Neural cell (in vitro differentiated cells): Measurements from ENCODE around the gene BCAS1. TPM values are rescaled to one million over a fixed set of nuclear protein-coding genes. Genes with fewer than 3 reads are reported as not detected.

Experiments used
- H2AFZ ChIP-seq: fragments of 200-600, 300-800 bp; sonication (generic), shearing (Covaris generic); 2 replicates; pipeline ENCODE4 v1.6.0; 2014; ENCODE audit warnings: low read depth, mild to moderate bottlenecking, antibody characterized with exemption, low read length, moderate library complexity
- H3F3A ChIP-seq: fragments of 200-600 bp; shearing (Covaris generic); 2 replicates; pipeline ENCODE4 v1.6.1; 2016; ENCODE audit warnings: mild to moderate bottlenecking, moderate library complexity, mixed read lengths, antibody characterized with exemption, low read length; ENCODE audit not compliant: insufficient read depth, poor library complexity, severe bottlenecking
- H3K27ac ChIP-seq: fragments of 200-600, 300-800 bp; sonication (generic), shearing (Covaris generic); 2 replicates; pipeline ENCODE4 v1.5.1; 2014; ENCODE audit warnings: mild to moderate bottlenecking, low read length, moderate library complexity
- H3K27me3 ChIP-seq: fragments of 300-800, 200-600 bp; sonication (generic), shearing (Covaris generic); 2 replicates; pipeline ENCODE4 v1.6.0; 2014; ENCODE audit warnings: mild to moderate bottlenecking, low read depth, low read length, moderate library complexity; ENCODE audit not compliant: insufficient read depth
- H3K36me3 ChIP-seq: fragments of 300-800, 200-600 bp; sonication (generic), shearing (Covaris generic); 2 replicates; pipeline ENCODE4 v1.5.1; 2014; ENCODE audit warnings: mild to moderate bottlenecking, antibody characterized with exemption, low read length, moderate library complexity; ENCODE audit not compliant: insufficient read depth
- H3K4me2 ChIP-seq: fragments of 300-800, 200-600 bp; sonication (generic), shearing (Covaris generic); 2 replicates; pipeline ENCODE4 v1.6.0; 2014; ENCODE audit warnings: mild to moderate bottlenecking, low read length
- H3K4me3 ChIP-seq: fragments of 300-800, 200-600 bp; sonication (generic), shearing (Covaris generic); 2 replicates; pipeline ENCODE4 v1.5.1; 2014; ENCODE audit warnings: mild to moderate bottlenecking, low read length, moderate library complexity
- H3K79me2 ChIP-seq: fragments of 200-600 bp; shearing (Covaris generic); replicated peaks from 2 replicates; pipeline ENCODE4 v1.6.0; 2014; ENCODE audit warnings: mild to moderate bottlenecking, low read length, moderate library complexity; ENCODE audit not compliant: insufficient read depth
- H3K9ac ChIP-seq: fragments of 300-800, 200-600 bp; sonication (generic), shearing (Covaris generic); 2 replicates; pipeline ENCODE4 v1.6.1; 2016; ENCODE audit warnings: mild to moderate bottlenecking, low read length, mixed read lengths
- H3K9me2 ChIP-seq: fragments of 200-600 bp; shearing (Covaris generic); 2 replicates; pipeline ENCODE4 v1.6.1; 2016; ENCODE audit warnings: mild to moderate bottlenecking, low read length, mixed read lengths; ENCODE audit not compliant: insufficient read depth
- H3K9me3 ChIP-seq: fragments of 200-600, 300-800 bp; sonication (generic), shearing (Covaris generic); 2 replicates; pipeline ENCODE4 v1.6.1; 2016; ENCODE audit warnings: mild to moderate bottlenecking, mixed run types, low read length, moderate library complexity, mixed read lengths
- H4K20me1 ChIP-seq: fragments of 200-600 bp; shearing (Covaris generic); 2 replicates; pipeline ENCODE4 v1.6.1; 2016; ENCODE audit warnings: mild to moderate bottlenecking, mixed run types; ENCODE audit not compliant: insufficient read depth
- EP300 ChIP-seq: fragments of 450-650 bp; conservative IDR thresholded peaks from 2 replicates; pipeline ENCODE4 v1.6.1; 2014; ENCODE audit warnings: antibody characterized with exemption, mild to moderate bottlenecking, moderate library complexity; ENCODE audit not compliant: poor library complexity, severe bottlenecking
- EZH2 ChIP-seq: fragments of 200-600, 300-800 bp; shearing (Covaris generic), sonication (generic); IDR thresholded peaks from 2 replicates; pipeline ENCODE4 v1.6.1; 2014; ENCODE audit warnings: antibody characterized with exemption, low read length, borderline replicate concordance, mild to moderate bottlenecking; ENCODE audit not compliant: insufficient read depth, poor library complexity, severe bottlenecking
- MXI1 ChIP-seq: fragments of 450-650 bp; conservative IDR thresholded peaks from 2 replicates; pipeline ENCODE4 v1.6.1; 2014; ENCODE audit warnings: antibody characterized with exemption, mild to moderate bottlenecking; ENCODE audit not compliant: poor library complexity, severe bottlenecking
- POLR2AphosphoS5 ChIP-seq: IDR thresholded peaks from 2 replicates; pipeline ENCODE4 v1.6.1; 2012
- RAD21 ChIP-seq: fragments of 450-650 bp; conservative IDR thresholded peaks from 2 replicates; pipeline ENCODE4 v1.6.1; 2014; ENCODE audit warnings: antibody characterized with exemption, mild to moderate bottlenecking, moderate library complexity
- SMC3 ChIP-seq: fragments of 450-650 bp; conservative IDR thresholded peaks from 2 replicates; pipeline ENCODE4 v1.6.1; 2014; ENCODE audit warnings: antibody characterized with exemption, mild to moderate bottlenecking, moderate library complexity; ENCODE audit not compliant: poor library complexity
- TAF1 ChIP-seq: IDR thresholded peaks from 2 replicates; pipeline ENCODE4 v1.6.1; 2012; ENCODE audit warnings: low read depth
- polyA plus RNA-seq: library from polyadenylated mRNA; depleted of rRNA; stranded (reverse); fragments of >200 nt; gene quantifications from 2 replicates; pipeline ENCODE4 v1.2.3, GENCODE V29; 2014
- TF ChIP-seq, protein P1 (sequence below): fragments of 450-650 bp; IDR thresholded peaks from 2 replicates; pipeline ENCODE4 v1.5.1; 2014; ENCODE audit warnings: antibody characterized with exemption, mild to moderate bottlenecking, moderate library complexity; ENCODE audit not compliant: poor library complexity, severe bottlenecking
- TF ChIP-seq, protein P2 (sequence below): IDR thresholded peaks from 2 replicates; pipeline ENCODE4 v1.6.1; 2012; ENCODE audit warnings: borderline replicate concordance

Gene BCAS1
- polyA plus RNA-seq, 1 donor from 2014 or later: not detected

DNA sequence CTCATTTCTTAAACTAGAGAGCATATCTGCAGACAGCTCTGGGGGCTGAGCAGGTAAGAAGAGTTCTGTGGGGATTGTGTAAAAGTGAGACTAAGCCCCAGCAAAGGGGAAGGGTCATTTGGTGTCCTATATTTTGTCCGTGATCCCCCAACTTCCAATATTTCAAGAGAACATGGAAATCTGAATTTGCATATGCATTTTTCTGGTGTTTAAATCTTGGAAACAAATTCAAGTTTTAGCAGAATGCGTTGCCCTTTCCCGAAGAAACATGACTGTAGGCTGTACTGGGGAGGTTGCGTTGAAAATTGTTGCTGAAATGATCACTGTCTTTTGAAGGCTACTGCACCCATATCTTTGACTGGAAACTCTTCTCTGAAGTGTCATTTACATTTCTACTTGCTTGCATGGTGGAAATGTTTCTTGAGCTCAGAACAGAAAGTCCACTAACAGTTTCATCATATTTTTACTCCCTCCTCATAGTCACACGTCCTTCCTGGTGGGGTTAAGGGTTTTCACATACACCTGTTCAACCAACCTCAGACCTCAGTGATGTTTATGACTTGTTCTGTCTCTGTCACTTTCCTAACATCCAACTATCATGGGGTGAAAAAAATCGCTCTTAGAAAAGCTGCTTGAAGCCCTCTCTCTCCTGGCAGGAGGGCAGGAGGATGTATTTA lies 140.3 kb downstream of the BCAS1 start:
- H3K9me3 ChIP-seq: no peaks in the 10 kb centered on the region
- TF ChIP-seq MXI1: no peak
- TF ChIP-seq, protein P1, sequence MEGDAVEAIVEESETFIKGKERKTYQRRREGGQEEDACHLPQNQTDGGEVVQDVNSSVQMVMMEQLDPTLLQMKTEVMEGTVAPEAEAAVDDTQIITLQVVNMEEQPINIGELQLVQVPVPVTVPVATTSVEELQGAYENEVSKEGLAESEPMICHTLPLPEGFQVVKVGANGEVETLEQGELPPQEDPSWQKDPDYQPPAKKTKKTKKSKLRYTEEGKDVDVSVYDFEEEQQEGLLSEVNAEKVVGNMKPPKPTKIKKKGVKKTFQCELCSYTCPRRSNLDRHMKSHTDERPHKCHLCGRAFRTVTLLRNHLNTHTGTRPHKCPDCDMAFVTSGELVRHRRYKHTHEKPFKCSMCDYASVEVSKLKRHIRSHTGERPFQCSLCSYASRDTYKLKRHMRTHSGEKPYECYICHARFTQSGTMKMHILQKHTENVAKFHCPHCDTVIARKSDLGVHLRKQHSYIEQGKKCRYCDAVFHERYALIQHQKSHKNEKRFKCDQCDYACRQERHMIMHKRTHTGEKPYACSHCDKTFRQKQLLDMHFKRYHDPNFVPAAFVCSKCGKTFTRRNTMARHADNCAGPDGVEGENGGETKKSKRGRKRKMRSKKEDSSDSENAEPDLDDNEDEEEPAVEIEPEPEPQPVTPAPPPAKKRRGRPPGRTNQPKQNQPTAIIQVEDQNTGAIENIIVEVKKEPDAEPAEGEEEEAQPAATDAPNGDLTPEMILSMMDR: no peak
- TF ChIP-seq EZH2: no peak
- TF ChIP-seq SMC3: no peak
- no peak for TF ChIP-seq TAF1
- TF ChIP-seq, protein P2, sequence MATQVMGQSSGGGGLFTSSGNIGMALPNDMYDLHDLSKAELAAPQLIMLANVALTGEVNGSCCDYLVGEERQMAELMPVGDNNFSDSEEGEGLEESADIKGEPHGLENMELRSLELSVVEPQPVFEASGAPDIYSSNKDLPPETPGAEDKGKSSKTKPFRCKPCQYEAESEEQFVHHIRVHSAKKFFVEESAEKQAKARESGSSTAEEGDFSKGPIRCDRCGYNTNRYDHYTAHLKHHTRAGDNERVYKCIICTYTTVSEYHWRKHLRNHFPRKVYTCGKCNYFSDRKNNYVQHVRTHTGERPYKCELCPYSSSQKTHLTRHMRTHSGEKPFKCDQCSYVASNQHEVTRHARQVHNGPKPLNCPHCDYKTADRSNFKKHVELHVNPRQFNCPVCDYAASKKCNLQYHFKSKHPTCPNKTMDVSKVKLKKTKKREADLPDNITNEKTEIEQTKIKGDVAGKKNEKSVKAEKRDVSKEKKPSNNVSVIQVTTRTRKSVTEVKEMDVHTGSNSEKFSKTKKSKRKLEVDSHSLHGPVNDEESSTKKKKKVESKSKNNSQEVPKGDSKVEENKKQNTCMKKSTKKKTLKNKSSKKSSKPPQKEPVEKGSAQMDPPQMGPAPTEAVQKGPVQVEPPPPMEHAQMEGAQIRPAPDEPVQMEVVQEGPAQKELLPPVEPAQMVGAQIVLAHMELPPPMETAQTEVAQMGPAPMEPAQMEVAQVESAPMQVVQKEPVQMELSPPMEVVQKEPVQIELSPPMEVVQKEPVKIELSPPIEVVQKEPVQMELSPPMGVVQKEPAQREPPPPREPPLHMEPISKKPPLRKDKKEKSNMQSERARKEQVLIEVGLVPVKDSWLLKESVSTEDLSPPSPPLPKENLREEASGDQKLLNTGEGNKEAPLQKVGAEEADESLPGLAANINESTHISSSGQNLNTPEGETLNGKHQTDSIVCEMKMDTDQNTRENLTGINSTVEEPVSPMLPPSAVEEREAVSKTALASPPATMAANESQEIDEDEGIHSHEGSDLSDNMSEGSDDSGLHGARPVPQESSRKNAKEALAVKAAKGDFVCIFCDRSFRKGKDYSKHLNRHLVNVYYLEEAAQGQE: no peak
- no peak for TF ChIP-seq EP300
- no peak for TF ChIP-seq RAD21
- TF ChIP-seq POLR2AphosphoS5: no peak
- H3K79me2 ChIP-seq: no peaks in the 10 kb centered on the region
- H3K36me3 ChIP-seq: no peaks in the 10 kb centered on the region
- H4K20me1 ChIP-seq: no peaks in the 10 kb centered on the region
- H3K9me2 ChIP-seq: no peaks in the 10 kb centered on the region
- no peak overlapping the region for H3K9ac ChIP-seq
- H3K4me2 ChIP-seq: no peak overlapping the region
- no peak overlapping the region for H3K4me3 ChIP-seq
- no peaks in the 10 kb centered on the region for H3K27me3 ChIP-seq
- no peaks in the 10 kb centered on the region for H3F3A ChIP-seq
- no peak overlapping the region for H2AFZ ChIP-seq
- H3K27ac ChIP-seq: no peak overlapping the region

DNA sequence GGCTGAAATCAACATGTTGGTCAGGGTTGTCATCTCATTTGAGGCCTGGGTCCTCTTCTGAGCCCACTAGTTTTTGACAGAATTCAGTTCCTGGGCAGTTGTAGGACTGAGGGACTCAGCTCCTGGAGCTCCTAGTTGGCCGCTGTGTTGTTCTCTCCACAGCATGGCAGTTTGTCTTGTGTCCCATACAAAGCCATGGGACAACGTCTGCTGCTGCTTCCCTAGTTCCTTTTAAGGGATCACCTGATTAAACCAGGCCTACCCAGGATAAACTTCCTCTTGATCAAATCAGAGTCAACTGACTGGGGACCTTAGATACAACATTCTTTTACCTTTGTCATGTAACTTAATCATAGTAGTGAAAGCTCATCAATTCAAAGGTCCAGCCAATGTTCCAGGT lies 141.0 kb downstream of the BCAS1 start:
- Histone ChIP-seq H3F3A (no peaks in the 10 kb centered on the region), H3K9me2 (no peaks in the 10 kb centered on the region), H3K27ac (no peak overlapping the region), H3K9ac (no peak overlapping the region), H3K4me3 (no peak overlapping the region), H3K4me2 (no peak overlapping the region), H3K9me3 (no peaks in the 10 kb centered on the region), H3K36me3 (no peaks in the 10 kb centered on the region), H4K20me1 (no peaks in the 10 kb centered on the region), H3K27me3 (no peaks in the 10 kb centered on the region), H3K79me2 (no peaks in the 10 kb centered on the region), H2AFZ (no peak overlapping the region)
- TF ChIP-seq SMC3: no peak
- TF ChIP-seq EZH2: no peak
- TF ChIP-seq MXI1: no peak
- no peak for TF ChIP-seq EP300
- TF ChIP-seq, protein P2: no peak
- TF ChIP-seq TAF1: no peak
- TF ChIP-seq RAD21: no peak
- no peak for TF ChIP-seq POLR2AphosphoS5
- TF ChIP-seq, protein P1: no peak
